Breast epithelium (tissue), 3 donors: ENCODE data around the gene RHD.

Source experiments
- POLR2A ChIP-seq: fragments of 450-650 bp; IDR thresholded peaks from one replicate; pipeline ENCODE4 v1.6.1; 2016; ENCODE audit warnings: antibody characterized with exemption, mild to moderate bottlenecking, moderate library complexity
- POLR2AphosphoS5 ChIP-seq, 3 donors: sonication (generic); formaldehyde crosslinking; IDR thresholded peaks; one replicate each; pipeline ENCODE4 v1.6.1; 2017; ENCODE audit warnings: antibody characterized with exemption in 3 of 3
- TF ChIP-seq, protein P1 (sequence below), 3 donors: fragments of 450-650 bp; IDR thresholded peaks; one replicate each; pipeline ENCODE4 v1.5.1; 2016 to 2017; ENCODE audit warnings: antibody characterized with exemption in 3 of 3, mild to moderate bottlenecking in 3 of 3, moderate library complexity in 3 of 3

DNA sequence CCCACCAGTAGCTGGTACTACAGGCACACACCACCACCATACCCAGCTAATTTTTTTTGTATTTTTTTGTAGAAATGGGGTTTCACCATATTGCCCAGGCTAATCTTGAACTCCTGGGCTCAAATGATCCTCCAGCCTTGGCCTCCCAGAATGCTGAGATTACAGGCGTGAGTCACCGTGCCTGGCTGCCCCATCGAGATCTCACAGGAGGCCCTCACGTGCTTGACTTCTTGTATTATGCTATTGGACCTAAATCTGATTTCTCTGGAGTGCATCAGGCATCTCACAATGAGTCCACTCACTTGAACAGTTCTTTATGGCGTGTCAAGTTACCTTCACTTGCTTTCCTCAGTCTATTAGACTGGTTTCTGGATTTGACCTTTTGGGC is 15.7 kb upstream of the RHD start:
- TF ChIP-seq, protein P1, sequence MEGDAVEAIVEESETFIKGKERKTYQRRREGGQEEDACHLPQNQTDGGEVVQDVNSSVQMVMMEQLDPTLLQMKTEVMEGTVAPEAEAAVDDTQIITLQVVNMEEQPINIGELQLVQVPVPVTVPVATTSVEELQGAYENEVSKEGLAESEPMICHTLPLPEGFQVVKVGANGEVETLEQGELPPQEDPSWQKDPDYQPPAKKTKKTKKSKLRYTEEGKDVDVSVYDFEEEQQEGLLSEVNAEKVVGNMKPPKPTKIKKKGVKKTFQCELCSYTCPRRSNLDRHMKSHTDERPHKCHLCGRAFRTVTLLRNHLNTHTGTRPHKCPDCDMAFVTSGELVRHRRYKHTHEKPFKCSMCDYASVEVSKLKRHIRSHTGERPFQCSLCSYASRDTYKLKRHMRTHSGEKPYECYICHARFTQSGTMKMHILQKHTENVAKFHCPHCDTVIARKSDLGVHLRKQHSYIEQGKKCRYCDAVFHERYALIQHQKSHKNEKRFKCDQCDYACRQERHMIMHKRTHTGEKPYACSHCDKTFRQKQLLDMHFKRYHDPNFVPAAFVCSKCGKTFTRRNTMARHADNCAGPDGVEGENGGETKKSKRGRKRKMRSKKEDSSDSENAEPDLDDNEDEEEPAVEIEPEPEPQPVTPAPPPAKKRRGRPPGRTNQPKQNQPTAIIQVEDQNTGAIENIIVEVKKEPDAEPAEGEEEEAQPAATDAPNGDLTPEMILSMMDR (IDR thresholded peaks at IDR 0.05), result no peak
- TF ChIP-seq POLR2A, result no peak
- no peak for TF ChIP-seq POLR2AphosphoS5 (IDR thresholded peaks at IDR 0.05)
